ENCODE measurements around the gene CCL27.

CCL27 gene

GRCh38 chr9:34686231-34686630 is 23.8 kb upstream of the CCL27 start:
- H3K9ac ChIP-seq = no peak overlapping the region
- H3K27me3 ChIP-seq (ENCODE audit: insufficient read depth, low read depth) = no peaks in the 10 kb centered on the region
- no peaks in the 10 kb centered on the region for H3K4me1 ChIP-seq (ENCODE audit: low read depth, poor library complexity, severe bottlenecking)
- H3K79me2 ChIP-seq (ENCODE audit: insufficient read depth, low read depth) = no peaks in the 10 kb centered on the region
- H3K4me3 ChIP-seq (IDR thresholded peaks at IDR 0.05; ENCODE audit: insufficient read depth, low read depth, low read length) = no peak overlapping the region
- H3K36me3 ChIP-seq (ENCODE audit: insufficient read depth) = no peaks in the 10 kb centered on the region
- no peaks in the 10 kb centered on the region for H4K20me1 ChIP-seq (ENCODE audit: insufficient read depth)
- H2AFZ ChIP-seq (ENCODE audit: low read depth) = no peak overlapping the region
- no peak for TF ChIP-seq CTCF (conservative IDR thresholded peaks at IDR 0.05; ENCODE audit: low read depth, low read length)
- no peak overlapping the region for H3K27ac ChIP-seq
- no peak overlapping the region for H3K4me2 ChIP-seq

- H4K20me1 ChIP-seq (ENCODE audit: insufficient read depth) = no peaks in the 10 kb centered on the region
- no peaks in the 10 kb centered on the region for H3K4me1 ChIP-seq (ENCODE audit: low read depth, poor library complexity, severe bottlenecking)
- H2AFZ ChIP-seq (ENCODE audit: low read depth) = no peak overlapping the region
- no peaks in the 10 kb centered on the region for H3K79me2 ChIP-seq (ENCODE audit: insufficient read depth, low read depth)
- no peak overlapping the region for H3K9ac ChIP-seq
- H3K4me2 ChIP-seq = no peak overlapping the region
- no peak overlapping the region for H3K4me3 ChIP-seq (IDR thresholded peaks at IDR 0.05; ENCODE audit: insufficient read depth, low read depth, low read length)
- no peak for TF ChIP-seq CTCF (conservative IDR thresholded peaks at IDR 0.05; ENCODE audit: low read depth, low read length)
- H3K27me3 ChIP-seq (ENCODE audit: insufficient read depth, low read depth) = no peaks in the 10 kb centered on the region
- no peak overlapping the region for H3K27ac ChIP-seq
- no peaks in the 10 kb centered on the region for H3K36me3 ChIP-seq (ENCODE audit: insufficient read depth)
Observed at GRCh38 chr9:34685591-34685990, 23.1 kb upstream of the CCL27 start.

- Histone ChIP-seq H3K9ac (no peak overlapping the region), H3K27ac (no peak overlapping the region), H3K27me3 (ENCODE audit: insufficient read depth, low read depth) (no peaks in the 10 kb centered on the region), H3K4me2 (no peak overlapping the region), H4K20me1 (ENCODE audit: insufficient read depth) (no peaks in the 10 kb centered on the region), H3K4me3 (IDR thresholded peaks at IDR 0.05; ENCODE audit: insufficient read depth, low read depth, low read length) (no peak overlapping the region), H3K36me3 (ENCODE audit: insufficient read depth) (no peaks in the 10 kb centered on the region), H3K79me2 (ENCODE audit: insufficient read depth, low read depth) (no peaks in the 10 kb centered on the region), H2AFZ (ENCODE audit: low read depth) (no peak overlapping the region), H3K4me1 (ENCODE audit: low read depth, poor library complexity, severe bottlenecking) (no peaks in the 10 kb centered on the region)
- TF ChIP-seq CTCF (conservative IDR thresholded peaks at IDR 0.05; ENCODE audit: low read depth, low read length) = no peak
Observed at GRCh38 chr9:34684816-34685215, 22.4 kb upstream of the CCL27 start.

GRCh38 chr9:34684145-34684544 is 21.7 kb upstream of the CCL27 start:
- TF ChIP-seq CTCF (conservative IDR thresholded peaks at IDR 0.05; ENCODE audit: low read depth, low read length) = no peak

More at GRCh38 chr9:34684145-34684544, 21.7 kb upstream of the CCL27 start:
- Histone ChIP-seq H3K27me3 (ENCODE audit: insufficient read depth, low read depth) (no peaks in the 10 kb centered on the region), H3K27ac (no peak overlapping the region), H4K20me1 (ENCODE audit: insufficient read depth) (no peaks in the 10 kb centered on the region), H3K36me3 (ENCODE audit: insufficient read depth) (no peaks in the 10 kb centered on the region), H3K9ac (no peak overlapping the region), H2AFZ (ENCODE audit: low read depth) (no peak overlapping the region), H3K4me2 (no peak overlapping the region), H3K4me1 (ENCODE audit: low read depth, poor library complexity, severe bottlenecking) (no peaks in the 10 kb centered on the region), H3K79me2 (ENCODE audit: insufficient read depth, low read depth) (no peaks in the 10 kb centered on the region), H3K4me3 (IDR thresholded peaks at IDR 0.05; ENCODE audit: insufficient read depth, low read depth, low read length) (no peak overlapping the region)
